HS-27A (cell line): ENCODE data around the gene SSTR3.
"Not testable (repeated sequence)": the region's sequence is repeated elsewhere in the genome, so short reads cannot be mapped to it uniquely, and the experiment has no call there.

ENCODE experiments used
- DNase-seq: peaks from one replicate; pipeline ENCODE4 v3.0.0-alpha.2; 2012; ENCODE audit warnings: low read depth, missing footprints

SSTR3 gene

DNA sequence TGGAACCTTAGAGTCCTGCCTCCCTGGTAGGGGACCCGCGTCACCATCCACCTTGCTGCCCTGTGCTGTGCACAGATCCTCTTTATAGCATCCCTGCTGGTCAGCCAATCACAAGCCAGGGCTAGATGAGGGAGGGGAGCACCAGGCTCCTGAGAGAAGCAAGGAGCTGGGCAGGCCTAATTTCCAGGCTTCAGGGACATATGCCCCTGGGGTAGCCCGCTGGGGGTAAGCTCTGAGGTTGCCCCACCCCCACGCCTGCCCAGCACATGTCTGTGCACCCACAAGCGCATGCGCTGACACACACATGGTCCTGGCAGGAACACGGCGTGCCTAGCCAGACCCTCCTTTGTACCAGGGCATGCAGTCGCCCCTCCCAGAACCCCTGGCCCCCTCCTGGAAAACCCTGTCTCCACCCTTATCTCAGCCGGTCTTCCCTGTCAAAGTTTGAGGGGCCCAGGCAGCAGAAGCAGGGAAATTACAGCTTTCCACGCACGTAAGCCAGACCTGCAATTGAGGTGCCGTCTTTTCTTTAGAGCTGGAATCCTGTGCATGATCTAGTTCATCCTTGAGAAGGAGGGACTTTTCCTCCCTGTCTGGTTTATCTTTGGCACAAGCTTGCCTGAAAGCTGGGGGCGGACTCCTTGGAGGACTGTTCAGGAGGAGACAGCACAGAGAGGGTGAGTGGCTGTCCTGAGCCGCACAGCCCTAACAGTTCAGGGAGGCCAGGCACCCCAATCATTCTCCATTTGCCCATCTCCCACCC is 2.1 kb downstream of the SSTR3 start:
- DNase-seq = no peak

DNA sequence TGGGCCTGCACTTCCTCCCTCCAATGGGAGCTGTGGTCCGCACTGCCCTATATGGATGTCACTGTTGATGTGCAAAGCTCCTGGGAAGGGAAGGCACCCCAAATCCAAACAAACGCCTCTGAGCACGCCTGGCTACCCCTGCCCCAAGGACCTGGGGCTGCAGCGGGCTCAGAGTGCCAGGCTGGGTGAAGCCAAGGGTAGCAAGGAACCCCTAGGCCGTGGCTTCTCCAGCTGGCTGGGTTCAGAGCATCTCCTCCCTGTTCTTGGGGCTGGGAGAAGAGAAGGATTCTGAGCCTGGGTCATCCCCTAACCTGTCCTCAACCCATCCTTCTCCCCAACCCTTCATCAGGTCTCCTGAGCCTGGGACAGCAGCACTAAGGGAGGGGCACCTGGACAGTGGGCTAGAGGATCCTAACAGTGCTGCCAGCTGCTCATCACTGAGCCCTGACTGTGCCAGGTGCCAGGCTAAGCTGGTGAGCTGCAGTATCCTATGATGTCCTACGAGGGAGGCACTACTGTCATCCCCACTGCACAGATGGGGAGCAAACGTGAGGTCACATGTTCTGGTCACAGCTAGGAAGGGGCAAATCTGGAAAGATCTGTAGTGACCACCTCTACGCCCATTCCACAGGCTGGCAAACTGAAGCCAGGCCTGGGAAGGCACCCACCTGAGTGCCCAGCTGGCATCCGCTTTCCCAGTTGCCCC is 3.0 kb downstream of the SSTR3 start:
- no peak for DNase-seq

GRCh38 chr22:37208401-37209139 is 3.7 kb downstream of the SSTR3 start:
- no peak for DNase-seq

GRCh38 chr22:37207981-37208380 is 4.3 kb downstream of the SSTR3 start:
- no peak for DNase-seq

DNA sequence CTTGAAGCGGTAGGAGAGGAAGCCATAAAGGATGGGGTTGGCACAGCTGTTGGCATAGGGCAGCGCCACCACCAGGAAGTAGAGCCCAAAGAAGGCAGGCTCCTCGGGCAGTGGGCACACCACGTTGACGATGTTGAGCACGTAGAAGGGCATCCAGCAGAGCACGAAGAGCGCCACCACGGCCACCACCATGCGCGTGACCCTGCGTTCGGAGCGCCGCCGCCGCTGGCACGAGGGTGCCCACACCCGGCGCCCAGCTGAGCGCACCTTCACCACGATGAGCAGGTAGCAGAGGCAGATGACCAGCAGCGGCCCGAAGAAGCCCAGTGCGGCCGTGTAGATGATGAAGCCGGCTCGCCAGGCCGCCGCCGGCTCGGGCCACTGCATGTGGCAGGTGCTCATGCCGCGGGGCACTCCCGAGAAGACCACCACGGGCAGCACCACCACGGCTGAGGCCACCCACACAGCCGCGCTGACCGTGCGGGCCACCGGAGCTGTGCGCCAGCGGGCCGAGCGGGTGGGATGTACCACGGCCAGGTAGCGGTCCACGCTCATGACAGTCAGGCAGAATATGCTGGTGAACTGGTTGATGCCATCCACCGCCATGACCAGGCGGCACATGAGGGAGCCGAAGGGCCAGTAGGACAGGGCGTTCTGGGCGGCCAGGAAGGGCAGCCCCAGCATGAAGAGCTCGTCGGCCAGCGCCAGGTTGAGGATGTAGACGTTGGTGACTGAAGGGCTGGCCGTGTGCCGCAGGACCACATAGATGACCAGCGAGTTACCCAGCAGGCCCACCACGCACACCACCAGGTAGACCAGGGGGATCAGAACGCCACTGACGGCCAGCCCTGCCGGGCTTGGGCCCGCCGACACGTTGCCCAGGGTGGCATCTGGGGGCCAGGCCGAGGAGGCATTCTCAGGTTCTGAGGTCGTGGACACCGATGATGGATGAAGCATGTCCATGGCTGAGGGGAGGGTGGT is 5.1 kb downstream of the SSTR3 start:
- no peak for DNase-seq

- DNase-seq = no peak
Observed at GRCh38 chr22:37206118-37206840, 6.0 kb downstream of the SSTR3 start.

DNA sequence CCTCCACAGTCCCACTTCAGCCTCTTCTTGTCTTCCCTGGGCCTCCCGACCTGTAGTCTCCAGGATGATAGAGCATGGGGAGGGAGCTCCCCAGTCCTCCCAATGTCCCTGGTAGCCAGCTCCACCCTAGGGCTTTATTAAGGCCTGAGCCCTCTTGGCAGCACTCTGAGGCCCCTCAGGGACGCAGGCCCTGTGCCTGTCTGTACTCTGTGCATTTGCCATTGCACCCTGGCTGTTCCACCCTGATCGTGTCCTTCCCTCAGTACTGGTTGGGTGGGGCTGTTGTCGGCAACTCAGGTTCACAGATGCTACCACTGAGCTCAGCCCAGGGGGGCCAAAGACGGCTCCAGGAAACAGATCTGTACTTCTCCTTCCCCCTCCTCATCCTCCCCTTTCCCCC is 7.2 kb downstream of the SSTR3 start:
- no peak for DNase-seq

DNA sequence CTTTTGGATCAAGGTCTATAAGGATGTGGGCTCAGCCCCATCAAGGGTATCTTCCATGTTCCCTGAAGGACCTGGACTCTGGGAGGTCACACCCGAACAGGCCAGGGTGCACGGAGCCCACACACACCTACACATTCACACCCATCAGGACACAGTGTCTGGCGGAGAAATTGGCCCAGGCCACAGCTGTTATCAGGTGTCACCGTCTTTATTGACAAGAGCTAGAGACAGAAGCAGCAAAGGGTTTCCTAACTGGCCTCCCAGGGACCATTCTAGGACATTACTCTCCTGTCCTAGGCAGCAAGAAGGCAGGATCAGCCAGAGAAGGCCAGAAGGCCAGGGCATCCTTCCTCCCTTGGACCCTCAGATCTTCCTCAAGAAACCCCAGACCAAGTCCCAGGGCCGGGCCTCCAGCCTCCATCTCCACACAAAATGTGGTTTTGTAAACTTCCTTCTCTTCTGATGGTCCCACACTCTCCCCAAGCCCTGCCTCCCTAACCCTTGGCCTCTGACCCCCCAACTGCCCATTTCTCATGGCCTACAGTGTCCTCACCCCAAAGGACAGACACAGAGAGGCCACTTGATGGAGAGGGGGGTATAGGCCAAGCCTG is 8.1 kb downstream of the SSTR3 start:
- DNase-seq = no peak

DNA sequence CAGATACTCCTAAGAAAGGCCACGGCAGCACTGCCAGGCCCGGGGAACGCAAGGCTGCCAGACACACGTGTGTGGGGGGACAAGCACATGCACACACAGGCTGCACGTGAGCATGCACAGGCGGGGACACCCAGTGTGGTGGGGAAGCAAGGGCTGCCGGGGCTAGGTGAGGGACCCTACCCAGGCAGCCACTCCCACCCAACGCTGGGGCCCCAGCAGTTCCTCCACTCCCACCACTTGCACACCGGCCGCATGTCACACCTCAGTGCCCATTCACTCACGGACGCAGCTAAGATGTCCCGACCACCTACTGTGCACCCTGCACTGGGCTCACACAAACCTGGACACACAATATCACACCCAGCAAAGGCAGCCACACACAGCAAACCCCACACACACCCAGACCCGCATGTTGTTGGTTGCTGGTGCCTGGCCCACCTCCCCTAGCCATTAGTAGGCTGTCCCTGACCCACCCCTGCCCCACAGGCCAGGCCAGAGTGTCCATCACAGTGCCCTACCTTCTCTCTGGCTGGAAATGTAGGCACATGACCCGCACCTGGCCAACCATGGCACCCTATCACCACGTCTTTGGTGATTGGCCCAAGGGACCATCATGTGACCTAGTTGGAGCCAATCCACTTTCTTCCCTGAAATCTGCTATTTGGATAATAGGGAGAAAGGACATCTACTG is 8.8 kb downstream of the SSTR3 start:
- DNase-seq = no peak

GRCh38 chr22:37202716-37203115 is 9.6 kb downstream of the SSTR3 start:
- no peak for DNase-seq

GRCh38 chr22:37202001-37202555 is 10.2 kb downstream of the SSTR3 start:
- no peak for DNase-seq

GRCh38 chr22:37201443-37201820 is 10.8 kb downstream of the SSTR3 start:
- not testable (repeated sequence) for DNase-seq

DNA sequence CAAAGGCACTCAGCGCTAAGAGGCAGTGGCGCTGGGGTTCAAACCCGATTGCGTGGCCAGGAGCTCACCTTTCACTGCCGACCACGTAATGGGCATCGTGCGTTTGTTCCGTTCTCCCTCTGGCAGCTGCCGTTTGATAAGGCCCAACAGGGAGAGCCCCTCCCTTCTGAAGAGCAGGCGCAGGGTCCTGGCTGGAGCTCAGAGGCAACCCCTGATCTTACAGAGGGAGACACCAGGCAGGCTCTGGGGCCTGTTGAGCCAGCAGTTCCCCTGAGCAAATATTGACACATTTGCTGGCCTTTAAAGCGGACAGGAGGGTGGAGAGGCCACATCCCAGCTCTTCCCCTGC is 12.5 kb downstream of the SSTR3 start:
- no peak for DNase-seq

DNA sequence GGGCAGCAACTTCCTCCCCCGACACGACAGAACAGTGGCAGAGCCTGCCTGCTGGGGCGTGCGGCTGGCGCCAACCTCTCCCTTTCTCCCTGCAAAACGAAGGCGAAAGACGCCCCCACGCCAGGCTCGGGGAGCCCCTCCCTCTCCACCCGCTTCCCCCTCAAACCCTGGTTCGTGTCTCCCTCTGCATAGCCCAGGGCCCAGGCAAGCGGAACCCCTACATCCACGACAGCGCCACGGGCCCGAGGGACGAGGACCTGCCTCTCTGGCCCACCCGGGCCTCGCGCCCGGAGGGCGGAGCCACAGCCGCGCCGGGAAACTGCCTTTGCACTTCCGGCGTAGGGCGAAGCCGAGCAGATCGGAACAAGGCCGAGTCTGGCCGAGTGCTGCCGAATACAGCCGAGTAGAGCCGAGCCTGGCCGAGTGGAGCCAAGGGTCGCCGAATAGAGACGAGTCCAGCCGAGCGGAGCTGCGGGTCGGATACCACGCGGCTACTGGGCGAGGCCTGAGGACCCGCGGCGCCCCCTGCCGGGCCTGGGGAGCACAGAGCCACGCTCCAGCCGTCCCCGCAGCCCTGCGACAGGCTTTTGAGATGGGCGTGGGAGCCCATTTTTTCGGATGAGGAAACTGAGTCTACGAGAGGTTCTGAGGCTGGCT is 13.0 kb downstream of the SSTR3 start:
- DNase-seq = peak; percentile 92

- DNase-seq = peak; percentile 35
Observed at GRCh38 chr22:37198258-37199102, 13.8 kb downstream of the SSTR3 start.

DNA sequence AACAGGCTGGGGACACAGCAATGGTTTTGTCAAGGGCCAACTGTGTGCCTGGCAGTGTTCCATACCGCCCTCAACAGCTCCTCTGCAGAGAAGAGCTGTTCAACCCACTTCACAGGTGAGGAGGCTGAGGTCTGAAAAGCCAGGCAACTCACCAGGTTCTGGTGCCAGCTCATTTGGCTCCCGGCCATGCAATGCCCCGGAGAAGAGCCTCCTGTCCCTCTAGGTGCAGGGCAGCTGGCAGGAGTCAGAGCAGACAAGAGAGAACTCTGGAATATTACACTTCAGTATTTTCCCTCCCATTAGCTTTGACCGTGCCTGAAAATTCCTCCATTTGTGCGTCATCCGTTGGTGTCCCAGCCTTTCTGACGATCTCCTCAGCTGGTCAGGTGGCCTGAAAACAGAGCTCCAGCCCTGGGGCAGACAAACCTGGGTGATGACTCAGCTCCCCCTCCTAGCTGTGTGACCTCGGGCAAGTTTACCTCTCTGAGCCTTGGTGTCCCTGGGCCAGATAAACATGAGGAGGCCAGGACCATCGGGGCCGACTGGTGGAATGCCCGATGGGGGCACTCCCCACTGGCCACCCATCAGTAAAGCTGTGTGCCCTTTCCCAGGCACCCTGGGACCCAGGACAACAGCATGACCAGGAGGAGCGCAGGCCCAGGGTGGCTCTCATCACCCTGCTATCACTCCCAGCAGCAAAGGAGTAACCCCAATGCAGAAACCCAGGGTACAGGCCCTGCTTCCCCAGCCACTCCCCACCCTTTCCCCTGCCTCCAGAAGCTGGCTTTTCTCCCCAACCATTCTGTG is 14.6 kb downstream of the SSTR3 start:
- DNase-seq = no peak
